Keratinocyte (primary cell): ENCODE measurements around the gene CUL2. TPM values are rescaled to one million over a fixed set of nuclear protein-coding genes. Genes with fewer than 3 reads are reported as not detected.
"Not testable (repeated sequence)": the region's sequence is repeated elsewhere in the genome, so short reads cannot be mapped to it uniquely, and the experiment has no call there.

Experiments used
- DNase-seq: peaks from one replicate; pipeline ENCODE4 v3.0.0-alpha.2; 2011; ENCODE audit warnings: low read depth, missing footprints, low spot score
- FAIRE-seq: peaks from 2 replicates; lab custom pipeline; 2011; peaks lifted over from hg19 to GRCh38; lab: Jason Lieb, UNC
- H2AFZ ChIP-seq: 2 replicates; pipeline ENCODE4 v1.6.0; 2012; ENCODE audit warnings: low read length, control low read depth, inconsistent platforms; ENCODE audit not compliant: control insufficient read depth
- H3K27ac ChIP-seq: 2 replicates; pipeline ENCODE4 v1.5.1; 2011; ENCODE audit warnings: low read length; ENCODE audit not compliant: control insufficient read depth, insufficient read depth
- H3K27me3 ChIP-seq: 3 replicates; pipeline ENCODE4 v1.6.0; 2011; ENCODE audit warnings: low read length; ENCODE audit not compliant: control insufficient read depth, insufficient read depth; ENCODE audit errors: extremely low read depth
- H3K36me3 ChIP-seq, 2 experiments: 2 replicates in 1 of 2; 3 replicates in 1 of 2; pipeline ENCODE4 v1.5.1; 2011; ENCODE audit warnings: low read length in 2 of 2, mild to moderate bottlenecking in 1 of 2; ENCODE audit not compliant: control insufficient read depth in 2 of 2, insufficient read depth in 2 of 2; ENCODE audit errors: extremely low read depth in 1 of 2
- H3K4me1 ChIP-seq: 3 replicates; pipeline ENCODE4 v1.5.1; 2011; ENCODE audit warnings: low read length; ENCODE audit not compliant: control insufficient read depth, insufficient read depth; ENCODE audit errors: extremely low read depth
- H3K4me2 ChIP-seq: 3 replicates; pipeline ENCODE4 v1.6.0; 2011; ENCODE audit warnings: low read depth, low read length; ENCODE audit not compliant: control insufficient read depth, insufficient read depth; ENCODE audit errors: extremely low read depth
- H3K4me3 ChIP-seq, 3 experiments: fragments of 200-600 bp in 1 of 3; sonication (generic) in 1 of 3; 2 replicates in 2 of 3; 3 replicates in 1 of 3; pipeline ENCODE4 v1.5.1; 2011 to 2016; ENCODE audit warnings: low read length in 3 of 3, mild to moderate bottlenecking in 3 of 3, control low read depth in 2 of 3, inconsistent platforms in 1 of 3, low read depth in 1 of 3, mixed read lengths in 1 of 3, mixed run types in 1 of 3, moderate library complexity in 1 of 3; ENCODE audit not compliant: control insufficient read depth in 2 of 3, insufficient read depth in 2 of 3; ENCODE audit errors: extremely low read depth in 1 of 3
- H3K79me2 ChIP-seq: 2 replicates; pipeline ENCODE4 v1.6.0; 2012; ENCODE audit warnings: low read length; ENCODE audit not compliant: control insufficient read depth, insufficient read depth
- H3K9ac ChIP-seq: 3 replicates; pipeline ENCODE4 v1.6.0; 2011; ENCODE audit warnings: low read length; ENCODE audit not compliant: control insufficient read depth, insufficient read depth; ENCODE audit errors: extremely low read depth
- H3K9me1 ChIP-seq: 3 replicates; pipeline ENCODE4 v1.6.0; 2011; ENCODE audit warnings: low read length; ENCODE audit not compliant: control insufficient read depth, insufficient read depth; ENCODE audit errors: extremely low read depth
- H3K9me3 ChIP-seq: 2 replicates; pipeline ENCODE4 v1.5.1; 2012; ENCODE audit warnings: low read depth, low read length; ENCODE audit not compliant: control insufficient read depth
- H4K20me1 ChIP-seq: 3 replicates; pipeline ENCODE4 v1.6.0; 2011; ENCODE audit warnings: low read length; ENCODE audit not compliant: control insufficient read depth, insufficient read depth; ENCODE audit errors: extremely low read depth
- EZH2 ChIP-seq: IDR thresholded peaks from one replicate; pipeline ENCODE4 v1.6.1; 2012; ENCODE audit warnings: inconsistent platforms, mild to moderate bottlenecking, low read length, moderate library complexity
- dilution Hi-C: fragments of 300-500 bp; cut with MboI; formaldehyde crosslinking; loops from one replicate; pipeline ENCODE4 v1.7.0; 2020; ENCODE audit warnings: low sequenced_read_pairs; ENCODE audit not compliant: extremely low pct_ligation_motif_present
- polyA plus RNA-seq, 5 experiments: library from polyadenylated mRNA; depleted of rRNA in 3 of 5; stranded (reverse) in 3 of 5; stranded (forward) in 1 of 5; unstranded in 1 of 5; fragments of >200 nt; gene quantifications; 1 replicate in 1 of 5; 2 replicates in 3 of 5; 3 replicates in 1 of 5; pipeline versions ENCODE4 v1.2.1 to v1.2.3, GENCODE V29; 2011 to 2012; ENCODE audit warnings: missing spikeins in 2 of 5, low read depth in 1 of 5, low replicate concordance in 1 of 5
- TF ChIP-seq, protein P1 (sequence below), 3 experiments: IDR thresholded peaks in 1 of 3; conservative IDR thresholded peaks in 1 of 3; optimal IDR thresholded peaks in 1 of 3; 2 replicates in 2 of 3; 3 replicates in 1 of 3; pipeline versions ENCODE3 to v1.5.1; 2011; ENCODE audit warnings: low read length in 3 of 3, mild to moderate bottlenecking in 3 of 3, moderate library complexity in 2 of 3, control low read depth in 1 of 3, inconsistent platforms in 1 of 3; ENCODE audit not compliant: insufficient read depth in 2 of 3; ENCODE audit errors: extremely low read depth in 1 of 3

The CUL2 gene
- polyA plus RNA-seq, 1 donor (not counting 4 experiments of a cell fraction or from before 2014, with no cell fraction given): 39.7 TPM

- H3K4me1 ChIP-seq: peaks cover 18% of the 10 kb centered on the region
- H3K27ac ChIP-seq, H2AFZ ChIP-seq, H3K9ac ChIP-seq, dilution Hi-C loops, DNase-seq, H3K4me3 ChIP-seq, H3K9me1 ChIP-seq, H4K20me1 ChIP-seq, FAIRE-seq, H3K9me3 ChIP-seq, H3K4me2 ChIP-seq, H3K27me3 ChIP-seq, H3K36me3 ChIP-seq, H3K79me2 ChIP-seq: not testable (repeated sequence)
These were observed 118.4 kb downstream of the CUL2 start for GRCh38 chr10:34971606-34972334.

GRCh38 chr10:34969171-34969570, 121.0 kb downstream of the CUL2 start:
- Histone ChIP-seq H3K9me1 (no peaks in the 10 kb centered on the region), H3K27me3 (no peaks in the 10 kb centered on the region), H3K4me1 (peaks cover 16% of the 10 kb centered on the region), H3K4me2 (no peak overlapping the region), H3K9me3 (no peaks in the 10 kb centered on the region), H3K79me2 (no peaks in the 10 kb centered on the region), H3K9ac (no peak overlapping the region), H3K27ac (no peak overlapping the region), H3K4me3 (no peak overlapping the region), H3K36me3 (no peaks in the 10 kb centered on the region), H2AFZ (no peak overlapping the region), H4K20me1 (no peaks in the 10 kb centered on the region)
- dilution Hi-C loops: no loop called here
- TF ChIP-seq, protein P1, sequence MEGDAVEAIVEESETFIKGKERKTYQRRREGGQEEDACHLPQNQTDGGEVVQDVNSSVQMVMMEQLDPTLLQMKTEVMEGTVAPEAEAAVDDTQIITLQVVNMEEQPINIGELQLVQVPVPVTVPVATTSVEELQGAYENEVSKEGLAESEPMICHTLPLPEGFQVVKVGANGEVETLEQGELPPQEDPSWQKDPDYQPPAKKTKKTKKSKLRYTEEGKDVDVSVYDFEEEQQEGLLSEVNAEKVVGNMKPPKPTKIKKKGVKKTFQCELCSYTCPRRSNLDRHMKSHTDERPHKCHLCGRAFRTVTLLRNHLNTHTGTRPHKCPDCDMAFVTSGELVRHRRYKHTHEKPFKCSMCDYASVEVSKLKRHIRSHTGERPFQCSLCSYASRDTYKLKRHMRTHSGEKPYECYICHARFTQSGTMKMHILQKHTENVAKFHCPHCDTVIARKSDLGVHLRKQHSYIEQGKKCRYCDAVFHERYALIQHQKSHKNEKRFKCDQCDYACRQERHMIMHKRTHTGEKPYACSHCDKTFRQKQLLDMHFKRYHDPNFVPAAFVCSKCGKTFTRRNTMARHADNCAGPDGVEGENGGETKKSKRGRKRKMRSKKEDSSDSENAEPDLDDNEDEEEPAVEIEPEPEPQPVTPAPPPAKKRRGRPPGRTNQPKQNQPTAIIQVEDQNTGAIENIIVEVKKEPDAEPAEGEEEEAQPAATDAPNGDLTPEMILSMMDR (optimal IDR thresholded peaks at IDR 0.05 in 1 of 3, IDR thresholded peaks at IDR 0.05 in 1 of 3, conservative IDR thresholded peaks at IDR 0.05 in 1 of 3; ENCODE audit: extremely low read depth in 1 of 3, insufficient read depth in 2 of 3, low read length in 3 of 3): no peak
- TF ChIP-seq EZH2: no peak
- DNase-seq: no peak
- no peak for FAIRE-seq
